Activated CD8-positive, alpha-beta memory T cell treated with anti-CD3 and anti-CD28 coated beads for 36 hours (primary cell): ENCODE results near the gene ABCD1. TPM values are rescaled to one million over a fixed set of nuclear protein-coding genes. Genes with fewer than 3 reads are reported as not detected.
"Not testable (repeated sequence)": the region's sequence is repeated elsewhere in the genome, so short reads cannot be mapped to it uniquely, and the experiment has no call there.

Experiments used
- CTCF ChIA-PET: fragments of 350-600 bp; sonication (Branson Sonifier 250); formaldehyde crosslinking; loops from one replicate; lab custom pipeline; 2021; ENCODE audit warnings: antibody characterized with exemption; lab: Charles Lee
- POLR2A ChIA-PET: fragments of 350-600 bp; sonication (Branson Sonifier 250); formaldehyde crosslinking; loops from one replicate; lab custom pipeline; 2021; ENCODE audit warnings: antibody characterized with exemption; lab: Charles Lee
- total RNA-seq, 2 experiments: library from RNA; stranded (reverse); gene quantifications; one replicate each; pipeline ENCODE4 v1.2.3, GENCODE V29; 2021

The ABCD1 gene
- total RNA-seq, 2 experiments from 2014 or later = 3.5 to 4.4 TPM

DNA sequence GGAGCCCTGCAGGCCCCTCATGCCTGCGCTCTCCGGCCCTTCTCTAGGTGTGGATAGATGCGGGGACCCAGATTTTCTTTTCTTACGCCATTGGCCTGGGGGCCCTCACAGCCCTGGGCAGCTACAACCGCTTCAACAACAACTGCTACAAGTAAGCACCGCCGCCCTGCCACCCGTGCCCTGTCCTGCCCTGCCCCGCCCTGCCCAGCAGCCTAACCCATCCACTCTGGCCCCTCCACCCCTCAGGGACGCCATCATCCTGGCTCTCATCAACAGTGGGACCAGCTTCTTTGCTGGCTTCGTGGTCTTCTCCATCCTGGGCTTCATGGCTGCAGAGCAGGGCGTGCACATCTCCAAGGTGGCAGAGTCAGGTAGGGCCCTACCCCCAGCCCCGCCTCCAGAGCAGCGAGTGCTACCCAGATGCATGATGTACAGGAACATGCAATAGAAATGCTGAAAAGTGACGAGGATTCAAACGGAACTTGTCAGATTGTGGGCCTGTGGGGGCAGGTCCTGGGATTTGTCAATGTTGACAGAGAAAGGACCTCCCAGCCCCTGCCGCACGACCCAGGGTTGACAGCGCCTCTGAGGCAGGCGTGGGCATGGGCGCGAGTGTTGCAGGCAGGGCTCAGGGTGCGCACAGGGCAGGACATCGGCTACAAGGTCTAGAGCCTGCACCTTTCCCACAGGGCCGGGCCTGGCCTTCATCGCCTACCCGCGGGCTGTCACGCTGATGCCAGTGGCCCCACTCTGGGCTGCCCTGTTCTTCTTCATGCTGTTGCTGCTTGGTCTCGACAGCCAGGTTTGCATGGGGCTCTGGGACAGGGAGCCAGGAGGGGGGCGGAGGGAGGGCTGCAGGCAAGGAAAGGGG, 31.2 kb upstream of the ABCD1 start:
- ChIA-PET POLR2A (no interaction called here), CTCF (no interaction called here)

DNA sequence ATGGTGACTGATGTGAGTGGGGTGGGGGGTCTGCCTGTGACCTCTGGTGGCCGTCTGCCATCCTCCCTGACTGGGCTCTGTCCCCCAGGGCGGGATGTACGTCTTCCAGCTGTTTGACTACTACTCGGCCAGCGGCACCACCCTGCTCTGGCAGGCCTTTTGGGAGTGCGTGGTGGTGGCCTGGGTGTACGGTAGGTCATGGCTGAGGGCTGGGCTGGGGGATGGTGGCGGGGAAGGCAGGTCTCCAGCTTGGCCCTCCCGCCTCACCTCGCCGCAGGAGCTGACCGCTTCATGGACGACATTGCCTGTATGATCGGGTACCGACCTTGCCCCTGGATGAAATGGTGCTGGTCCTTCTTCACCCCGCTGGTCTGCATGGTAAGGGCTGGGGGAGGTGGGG, 30.4 kb upstream of the ABCD1 start:
- POLR2A ChIA-PET, CTCF ChIA-PET: not testable (repeated sequence)

DNA sequence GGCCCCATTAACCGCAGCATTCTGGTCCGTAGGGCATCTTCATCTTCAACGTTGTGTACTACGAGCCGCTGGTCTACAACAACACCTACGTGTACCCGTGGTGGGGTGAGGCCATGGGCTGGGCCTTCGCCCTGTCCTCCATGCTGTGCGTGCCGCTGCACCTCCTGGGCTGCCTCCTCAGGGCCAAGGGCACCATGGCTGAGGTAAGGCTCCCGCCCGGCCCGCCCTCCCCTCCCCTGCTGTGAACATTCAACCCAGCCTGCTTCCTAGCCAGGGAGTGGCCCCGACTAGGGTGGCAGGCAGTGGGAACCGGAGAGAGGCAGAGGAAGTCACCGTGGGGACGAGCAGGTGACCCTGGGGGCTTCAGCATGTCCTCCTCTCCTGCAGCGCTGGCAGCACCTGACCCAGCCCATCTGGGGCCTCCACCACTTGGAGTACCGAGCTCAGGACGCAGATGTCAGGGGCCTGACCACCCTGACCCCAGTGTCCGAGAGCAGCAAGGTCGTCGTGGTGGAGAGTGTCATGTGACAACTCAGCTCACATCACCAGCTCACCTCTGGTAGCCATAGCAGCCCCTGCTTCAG, 29.9 kb upstream of the ABCD1 start:
- CTCF ChIA-PET = no interaction called here
- POLR2A ChIA-PET = no interaction called here

DNA sequence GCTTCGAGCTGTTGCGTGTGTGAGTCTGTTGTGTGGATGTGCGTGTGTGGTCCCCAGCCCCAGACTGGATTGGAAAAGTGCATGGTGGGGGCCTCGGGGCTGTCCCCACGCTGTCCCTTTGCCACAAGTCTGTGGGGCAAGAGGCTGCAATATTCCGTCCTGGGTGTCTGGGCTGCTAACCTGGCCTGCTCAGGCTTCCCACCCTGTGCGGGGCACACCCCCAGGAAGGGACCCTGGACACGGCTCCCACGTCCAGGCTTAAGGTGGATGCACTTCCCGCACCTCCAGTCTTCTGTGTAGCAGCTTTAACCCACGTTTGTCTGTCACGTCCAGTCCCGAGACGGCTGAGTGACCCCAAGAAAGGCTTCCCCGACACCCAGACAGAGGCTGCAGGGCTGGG, 28.6 kb upstream of the ABCD1 start:
- ChIA-PET POLR2A (interaction anchor here (0.5 kb wide), 1 partner anchor 11 kb away, joined by 5 read pairs; no protein-coding TSS in a partner anchor), CTCF (no interaction called here)

DNA sequence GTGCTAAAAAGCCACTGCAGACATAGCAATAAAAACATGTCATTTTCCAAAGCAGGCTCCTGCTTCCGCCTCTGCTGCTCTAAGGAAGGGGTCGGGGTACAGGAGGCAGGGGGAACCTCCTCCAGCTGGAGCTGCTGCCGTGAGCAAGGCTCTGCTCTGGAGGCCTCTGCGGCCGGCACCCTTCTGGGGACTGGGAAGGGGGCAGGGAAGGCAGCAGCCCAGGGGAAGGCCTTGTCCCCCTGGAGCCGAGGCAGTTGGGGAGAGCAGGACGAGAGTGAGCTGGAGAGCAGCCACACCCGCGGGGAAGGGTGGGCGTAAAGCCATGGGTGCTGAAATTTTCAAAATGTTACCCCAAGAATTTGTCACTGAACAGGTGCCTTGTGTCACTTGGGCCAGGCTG, 28.1 kb upstream of the ABCD1 start:
- POLR2A ChIA-PET, CTCF ChIA-PET: not testable (repeated sequence)

DNA sequence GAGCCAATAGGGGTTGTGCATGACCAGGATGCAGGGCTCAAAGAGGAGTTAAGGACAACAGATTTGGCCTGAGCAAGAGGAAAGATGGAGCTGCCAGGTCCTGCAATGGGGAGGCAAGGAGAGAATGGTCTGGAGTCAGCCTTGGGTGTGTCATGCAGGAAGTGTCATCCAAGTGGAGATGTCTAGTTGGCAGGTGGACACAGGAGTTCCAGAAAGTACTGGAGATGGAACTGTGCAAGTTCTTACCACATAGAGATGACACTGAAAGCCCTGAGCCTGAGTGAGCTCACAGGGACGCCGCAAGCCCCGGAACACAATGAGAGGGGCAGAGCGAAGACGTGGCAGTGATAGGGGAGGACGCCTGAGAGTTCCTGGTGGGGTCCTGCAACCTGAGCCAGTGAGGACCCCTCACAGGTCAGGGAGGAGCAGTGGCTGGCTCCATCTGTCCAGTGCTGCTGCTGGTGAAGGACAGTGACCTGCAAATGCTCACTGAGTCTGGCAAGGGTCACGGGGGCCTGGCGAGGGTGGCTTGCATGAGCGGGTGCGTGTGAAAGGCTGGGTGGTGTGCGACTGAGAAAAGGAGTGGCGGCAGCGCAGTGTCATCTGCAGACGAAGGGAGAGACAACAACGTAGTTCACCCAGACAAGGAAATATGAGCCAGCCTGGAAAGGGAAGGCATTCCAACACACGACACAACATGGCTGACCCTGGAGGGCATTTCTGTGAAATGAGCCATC, 27.5 kb upstream of the ABCD1 start:
- POLR2A ChIA-PET, CTCF ChIA-PET: not testable (repeated sequence)

DNA sequence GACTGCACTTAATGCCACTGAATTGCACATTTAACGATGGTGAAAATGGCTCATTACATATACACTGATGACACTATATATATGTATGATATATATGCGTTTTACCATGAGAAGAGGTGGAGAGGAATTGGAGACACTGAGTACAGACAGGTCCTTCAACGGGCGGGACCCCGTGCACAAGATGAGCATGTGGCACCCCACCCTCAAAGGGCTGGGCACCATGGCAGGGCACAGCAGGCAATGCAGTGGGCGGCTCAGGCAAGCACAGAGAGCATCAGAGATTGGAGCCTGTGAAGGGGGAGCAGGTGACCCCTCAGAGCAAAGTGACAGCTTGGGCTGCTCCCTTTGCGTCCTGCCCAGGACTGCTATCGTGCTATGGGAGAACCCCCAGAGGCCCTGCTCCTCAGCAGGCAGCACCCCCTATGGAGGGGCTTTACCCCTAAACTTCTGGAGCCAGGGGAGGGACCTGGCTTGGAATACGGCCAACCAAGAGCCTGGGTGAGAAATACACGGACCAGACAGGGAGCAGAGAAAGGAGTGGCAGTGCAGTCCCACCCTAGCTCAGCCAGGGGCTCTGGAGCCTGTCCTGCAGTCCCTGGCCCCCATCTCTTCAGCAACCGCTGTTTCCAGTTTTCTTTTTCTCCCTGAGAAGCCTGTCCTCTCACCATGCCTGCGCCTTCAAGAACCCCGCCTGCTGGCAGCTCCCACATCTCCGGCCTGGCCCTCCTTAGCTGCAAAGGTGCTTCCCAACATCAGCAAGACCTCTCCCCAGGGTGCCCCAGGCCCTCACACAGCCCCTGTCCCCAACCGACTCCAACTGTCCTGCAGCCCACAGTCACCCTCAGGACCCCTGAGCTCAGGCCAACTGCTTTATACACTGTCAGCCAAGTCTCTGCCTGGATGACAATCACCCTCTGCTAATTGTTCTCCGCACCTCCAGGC, 26.5 kb upstream of the ABCD1 start:
- CTCF ChIA-PET = no interaction called here
- POLR2A ChIA-PET = no interaction called here

DNA sequence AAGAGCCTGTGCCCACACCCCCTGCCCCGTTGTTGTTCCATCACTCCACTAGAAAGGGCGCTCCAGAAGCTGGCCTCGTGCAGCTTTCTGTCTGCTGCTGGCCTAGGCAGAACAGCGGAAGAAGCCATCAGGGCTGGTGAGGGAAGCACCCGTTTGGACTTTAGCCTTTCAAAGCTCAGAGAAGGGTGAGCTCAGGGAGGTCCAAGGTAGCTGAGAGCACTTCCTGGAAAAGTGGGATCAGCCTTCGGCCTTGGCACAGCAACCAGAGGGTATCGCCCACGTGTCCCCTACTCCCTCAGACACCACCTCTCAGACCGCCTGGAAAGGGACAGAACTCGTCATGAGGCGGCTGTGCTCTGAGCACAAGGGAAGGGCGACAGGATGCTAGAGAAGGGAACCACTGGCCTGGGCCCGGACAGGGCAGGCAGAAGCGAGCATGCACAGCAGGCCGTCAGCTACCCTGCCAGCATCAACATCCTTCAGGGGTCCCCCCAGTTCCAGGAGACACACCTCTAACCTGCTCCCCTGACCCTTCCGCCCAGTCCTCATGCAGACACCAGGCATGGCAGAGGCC, 25.4 kb upstream of the ABCD1 start:
- CTCF ChIA-PET, POLR2A ChIA-PET: not testable (repeated sequence)

DNA sequence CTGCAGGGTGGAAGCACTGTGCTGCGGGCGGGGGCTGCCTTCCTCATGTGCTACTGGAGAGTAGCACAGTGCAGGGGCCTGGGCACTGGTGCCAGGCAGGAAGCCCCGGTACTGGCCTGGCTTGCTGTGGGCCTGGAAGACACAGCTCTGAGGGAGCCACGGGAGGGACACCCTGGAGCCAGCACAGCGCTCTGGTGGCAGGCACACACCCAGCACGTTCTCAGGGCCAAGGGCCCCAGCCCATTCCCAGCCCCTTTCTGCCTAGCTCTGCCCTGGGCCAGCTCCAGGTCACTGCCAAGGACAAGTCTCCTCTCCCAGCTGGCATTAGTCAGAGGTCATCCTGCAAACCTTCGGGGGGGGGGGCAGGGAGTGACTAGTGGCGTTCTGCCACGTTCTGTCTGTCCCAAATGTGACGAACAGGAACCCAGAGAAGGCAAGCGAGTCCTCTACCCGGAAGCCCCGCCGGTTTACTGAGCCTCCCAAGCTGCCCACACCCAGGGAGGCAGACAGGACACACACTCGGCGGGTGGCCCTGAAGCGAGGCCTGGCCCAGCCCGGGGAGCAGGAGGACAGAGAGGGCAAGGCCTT, 24.8 kb upstream of the ABCD1 start:
- CTCF ChIA-PET, POLR2A ChIA-PET: not testable (repeated sequence)

DNA sequence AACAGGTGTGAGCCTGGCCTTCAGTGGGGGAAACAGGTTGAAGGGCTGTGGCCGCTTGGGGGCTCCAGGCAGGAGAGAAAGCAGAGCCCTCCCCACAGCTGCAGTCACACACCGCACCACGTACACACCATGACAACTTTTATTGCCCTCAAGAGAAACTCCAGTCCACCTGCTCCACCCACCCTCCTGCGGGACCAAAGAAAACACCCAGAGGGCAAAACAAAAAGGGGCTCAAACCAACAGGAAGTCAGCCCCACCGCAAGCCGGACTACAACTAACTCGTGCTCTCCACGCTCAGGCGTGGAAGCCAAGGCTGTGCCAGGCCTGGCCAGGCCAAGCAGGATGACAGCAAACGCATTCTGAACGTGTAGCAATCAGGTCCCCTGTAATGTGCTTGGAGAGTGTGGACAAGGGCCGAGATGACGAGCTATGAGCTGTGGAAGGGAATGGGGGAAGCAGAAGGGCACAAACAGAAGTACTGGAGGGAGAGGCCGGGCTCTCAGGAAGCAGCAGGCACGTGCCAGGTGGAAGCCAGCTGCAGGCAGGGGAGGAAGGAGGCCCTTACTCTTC, 24.2 kb upstream of the ABCD1 start:
- POLR2A ChIA-PET = no interaction called here
- CTCF ChIA-PET = no interaction called here

DNA sequence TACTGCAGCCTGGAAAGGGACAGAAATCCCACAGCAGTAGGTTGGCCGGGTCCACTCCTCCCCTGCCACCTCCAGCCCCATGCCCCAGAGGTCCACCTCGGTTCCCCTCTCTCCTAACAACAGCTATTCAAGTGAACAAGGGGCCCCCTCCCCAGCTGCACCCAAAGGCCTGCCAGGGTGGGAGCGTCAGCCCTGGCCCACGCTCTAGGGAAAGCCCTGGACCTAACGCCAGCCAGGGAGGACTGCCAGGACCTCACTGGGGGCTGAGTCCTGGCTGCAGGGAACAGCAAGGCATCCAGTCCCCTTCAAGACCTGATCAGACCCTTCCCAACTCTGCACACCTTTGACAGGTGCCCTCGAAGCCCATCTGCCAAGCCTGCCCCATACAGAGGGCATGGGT, 23.7 kb upstream of the ABCD1 start:
- CTCF ChIA-PET = no interaction called here
- POLR2A ChIA-PET = no interaction called here

DNA sequence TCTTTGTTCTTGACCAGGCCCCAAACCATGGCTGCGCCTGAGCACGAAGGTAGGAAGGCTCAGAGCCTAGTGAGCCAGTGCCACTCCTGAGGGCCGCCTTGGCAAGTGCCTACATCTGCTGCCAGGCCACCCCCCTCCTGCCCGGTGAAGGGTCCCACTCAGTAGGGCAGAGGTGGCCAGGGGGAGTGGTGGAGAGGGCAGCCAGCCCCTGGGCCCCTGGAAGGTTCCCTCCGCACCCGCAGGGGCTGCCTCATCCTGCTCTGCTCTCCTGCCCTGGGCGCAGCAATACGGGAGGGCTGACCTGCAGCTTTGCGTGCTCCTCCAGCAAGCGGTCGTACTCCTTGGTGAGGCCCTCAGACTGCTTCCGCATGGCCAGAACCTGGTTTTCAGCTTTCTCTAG, 22.9 kb upstream of the ABCD1 start:
- POLR2A ChIA-PET = no interaction called here
- CTCF ChIA-PET = no interaction called here

DNA sequence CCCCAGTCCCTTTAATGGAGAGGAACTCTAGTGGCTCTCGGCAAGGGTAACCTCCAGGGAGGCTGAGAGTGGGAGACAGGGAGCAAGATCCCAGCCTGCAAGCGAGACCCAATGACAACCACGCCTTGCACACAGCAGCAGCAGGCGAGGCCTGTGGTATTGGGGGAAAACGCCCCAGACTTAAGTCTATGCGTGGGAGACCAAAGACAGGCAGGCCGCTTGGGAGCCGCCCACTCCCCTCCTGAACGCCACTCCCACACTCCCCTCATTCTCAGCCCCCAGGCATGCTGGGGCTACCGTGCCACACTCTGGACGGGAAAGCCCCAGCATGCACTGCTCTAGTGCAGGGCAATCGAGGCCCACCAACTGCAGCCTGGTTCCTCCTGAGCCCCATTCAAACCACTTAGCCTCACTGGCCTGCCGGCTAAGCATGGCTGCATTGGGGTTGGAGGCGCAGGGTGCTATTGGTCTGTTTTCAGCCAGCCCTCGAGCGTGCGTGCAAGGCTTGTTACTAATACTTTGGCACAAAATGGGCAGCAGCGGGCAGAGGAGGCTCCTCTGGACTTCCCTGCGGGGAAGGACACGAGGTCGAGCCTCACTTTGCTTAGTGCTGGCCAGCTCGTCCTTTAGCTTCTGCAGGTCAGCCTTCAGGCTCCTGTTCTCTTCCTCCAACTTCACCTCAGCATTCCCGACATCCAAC, 22.2 kb upstream of the ABCD1 start:
- POLR2A ChIA-PET = no interaction called here
- CTCF ChIA-PET = no interaction called here

DNA sequence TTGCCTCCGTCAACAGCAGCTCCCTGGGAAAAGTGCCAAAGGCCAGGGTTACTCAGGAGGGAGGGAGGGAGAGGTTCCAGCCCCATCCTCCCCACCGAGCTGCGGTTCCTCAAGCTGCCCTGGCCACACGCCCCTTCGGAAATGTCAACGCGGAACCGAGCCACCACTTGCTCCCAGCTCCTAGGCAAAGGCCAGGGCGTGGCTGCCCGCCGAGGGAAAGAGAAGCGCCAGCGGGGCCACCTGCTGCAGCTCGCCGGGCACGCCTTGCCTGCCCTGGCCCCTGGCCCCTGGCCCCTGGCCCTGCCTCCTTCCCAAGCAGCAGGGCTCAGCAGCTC, 21.7 kb upstream of the ABCD1 start:
- POLR2A ChIA-PET = no interaction called here
- CTCF ChIA-PET = no interaction called here

DNA sequence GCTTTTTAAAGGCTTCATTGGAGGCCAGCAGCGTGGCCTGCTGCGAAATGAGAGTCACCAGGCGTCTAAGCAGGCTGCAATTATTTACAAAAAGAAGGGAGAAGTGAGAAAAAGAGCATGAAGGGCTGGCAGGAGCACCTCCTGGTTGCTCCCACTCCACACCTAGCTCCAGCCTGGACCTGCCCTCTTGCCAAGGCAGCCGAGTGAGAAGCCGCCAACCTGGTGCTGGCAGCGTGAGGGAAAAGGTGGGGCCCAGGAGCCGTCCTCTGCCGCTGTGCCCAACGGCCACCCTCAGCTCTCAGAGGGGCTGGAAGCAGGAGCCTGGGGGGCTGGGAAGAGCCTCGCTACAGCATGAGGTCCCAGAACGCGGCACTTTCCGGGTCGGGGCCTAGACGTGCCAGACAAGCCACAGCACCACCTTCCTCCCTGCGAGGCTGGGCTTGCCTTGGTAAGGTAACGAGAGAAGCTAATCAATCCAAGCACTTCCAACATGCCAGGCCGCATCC, 20.6 kb upstream of the ABCD1 start:
- ChIA-PET POLR2A (no interaction called here), CTCF (no interaction called here)

DNA sequence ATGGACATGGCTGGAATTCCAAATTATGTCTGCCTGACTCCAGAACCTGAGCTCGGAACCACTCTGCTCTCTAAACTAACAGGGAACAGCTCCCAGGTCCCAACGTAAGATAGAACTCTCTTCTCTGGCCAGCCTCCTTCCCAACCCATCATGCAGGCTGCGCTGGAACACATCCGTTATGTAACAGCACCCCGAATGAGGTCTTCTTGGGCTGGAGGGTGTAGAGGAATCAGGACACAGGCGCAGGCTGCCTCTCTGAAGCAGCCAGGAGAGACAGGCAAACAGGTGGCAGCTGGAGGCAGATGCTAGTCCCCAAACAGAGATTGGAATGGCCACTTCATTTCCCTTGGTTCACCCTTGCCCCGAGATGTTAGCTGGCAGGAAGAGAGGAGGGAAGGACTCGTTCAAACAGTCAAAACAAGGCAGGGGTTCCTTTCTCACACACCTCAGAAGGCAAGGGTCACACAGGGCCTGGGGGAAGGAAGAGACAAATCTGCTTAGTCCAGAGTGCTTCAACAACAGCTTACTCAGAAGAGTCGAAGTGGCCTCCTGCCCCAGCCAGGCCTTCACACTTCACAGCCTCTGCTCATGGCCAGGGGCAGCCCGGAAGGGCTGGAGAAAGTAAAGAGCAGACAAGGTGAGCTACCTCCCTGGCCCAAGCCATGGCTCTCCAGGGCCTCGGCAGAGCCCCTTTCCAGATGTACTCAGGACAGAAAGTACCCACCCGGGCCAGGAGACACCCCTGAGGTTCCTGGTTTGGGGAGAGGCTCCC, 19.8 kb upstream of the ABCD1 start:
- CTCF ChIA-PET, POLR2A ChIA-PET: not testable (repeated sequence)

DNA sequence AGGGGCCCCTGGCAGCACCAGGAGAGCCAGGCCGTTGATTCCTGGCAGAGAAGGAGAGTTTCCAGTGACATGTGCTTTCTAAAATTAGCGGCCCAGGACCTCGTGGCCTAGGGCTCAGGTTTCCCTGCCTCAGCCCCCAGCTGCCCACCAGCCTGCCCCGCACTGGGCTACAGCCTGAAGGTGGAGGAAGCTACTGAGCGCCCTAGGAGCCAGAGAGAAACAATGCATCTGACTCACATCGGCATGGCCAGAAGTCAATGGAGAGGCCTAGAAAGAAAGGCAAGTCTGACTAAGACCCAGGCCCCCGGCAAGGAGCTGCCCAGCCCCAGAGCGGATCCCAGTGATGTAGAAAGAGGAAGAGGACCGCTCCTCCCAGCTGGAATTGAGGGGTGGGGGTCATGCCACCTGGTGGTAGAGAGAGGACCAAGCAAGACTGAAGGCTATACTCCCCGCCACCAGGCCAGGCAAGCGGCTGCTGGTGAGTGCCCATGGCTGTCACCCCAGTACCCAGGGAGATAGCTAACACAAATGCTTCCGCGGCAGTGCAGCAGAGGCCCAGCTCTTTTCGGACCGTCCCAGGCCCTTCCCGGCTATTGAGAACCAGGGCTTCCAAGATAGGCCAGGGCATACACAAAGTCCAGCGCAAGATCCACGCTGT, 19.1 kb upstream of the ABCD1 start:
- CTCF ChIA-PET, POLR2A ChIA-PET: not testable (repeated sequence)
